Epithelial cell of proximal tubule (primary cell): Measurements from ENCODE around the gene SRGAP1. TPM values are rescaled to one million over a fixed set of nuclear protein-coding genes. Genes with fewer than 3 reads are reported as not detected.
"Not testable (repeated sequence)": the region's sequence is repeated elsewhere in the genome, so short reads cannot be mapped to it uniquely, and the experiment has no call there.

Experiments
- DNase-seq: peaks from one replicate; pipeline ENCODE4 v3.0.0-alpha.2; 2011; ENCODE audit warnings: low read depth
- H3K4me3 ChIP-seq: 2 replicates; pipeline ENCODE4 v1.5.1; 2011; ENCODE audit warnings: low read depth, mild to moderate bottlenecking, low read length
- CTCF ChIP-seq: conservative IDR thresholded peaks from 2 replicates; pipeline ENCODE4 v1.5.1; 2012; ENCODE audit warnings: low read depth, mild to moderate bottlenecking, low read length
- total RNA-seq: library from RNA; depleted of rRNA; stranded (reverse); fragments of >200 nt; gene quantifications from 2 replicates; pipeline ENCODE4 v1.2.3, GENCODE V29; 2015

Gene SRGAP1
- total RNA-seq, 1 donor from 2014 or later = 9.4 TPM

- no peak for DNase-seq
- no peak overlapping the region for H3K4me3 ChIP-seq
- TF ChIP-seq CTCF = no peak
These were observed 13.5 kb downstream of the SRGAP1 start for GRCh38 chr12:63857771-63858670.

GRCh38 chr12:63859880-63860279 lies 15.4 kb downstream of the SRGAP1 start:
- not testable (repeated sequence) for DNase-seq, H3K4me3 ChIP-seq

DNA sequence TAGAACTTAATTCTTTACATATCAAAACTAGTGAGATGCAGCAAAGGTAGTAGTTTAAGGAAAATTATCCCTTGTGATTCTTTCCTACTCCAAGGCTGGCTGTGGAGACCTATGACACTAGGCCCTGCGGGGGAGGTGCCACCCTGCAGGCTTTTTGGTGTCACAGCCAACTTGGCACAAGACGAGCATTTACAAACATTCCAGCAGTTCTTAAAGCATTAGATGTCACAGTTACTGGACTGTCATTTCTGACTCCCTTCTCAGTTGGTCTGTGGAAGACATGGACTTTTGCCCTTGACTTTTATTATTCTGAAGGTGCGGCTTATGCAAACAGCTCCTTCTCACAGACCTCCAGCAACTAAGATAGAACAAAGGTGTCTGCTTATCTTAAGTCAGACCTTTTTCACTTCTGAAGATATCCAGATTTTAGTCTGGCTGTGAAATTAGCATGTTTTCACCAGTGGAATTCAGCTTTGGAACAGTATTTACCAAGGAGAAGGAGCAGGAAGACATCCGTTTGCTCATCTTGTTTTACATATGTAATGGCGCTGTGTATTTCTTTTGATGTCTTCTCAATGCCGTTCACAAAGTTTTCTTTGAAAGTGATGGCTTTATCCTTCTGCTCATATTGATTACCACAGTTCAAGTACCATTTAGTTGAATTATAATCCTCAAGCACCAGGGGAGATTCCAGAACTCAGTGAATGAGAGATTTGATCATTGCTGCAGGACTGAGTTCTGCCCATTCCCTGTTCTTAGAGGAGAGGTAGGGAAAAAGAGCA lies 17.9 kb downstream of the SRGAP1 start:
- H3K4me3 ChIP-seq = no peak overlapping the region
- no peak for DNase-seq
- no peak for TF ChIP-seq CTCF

DNA sequence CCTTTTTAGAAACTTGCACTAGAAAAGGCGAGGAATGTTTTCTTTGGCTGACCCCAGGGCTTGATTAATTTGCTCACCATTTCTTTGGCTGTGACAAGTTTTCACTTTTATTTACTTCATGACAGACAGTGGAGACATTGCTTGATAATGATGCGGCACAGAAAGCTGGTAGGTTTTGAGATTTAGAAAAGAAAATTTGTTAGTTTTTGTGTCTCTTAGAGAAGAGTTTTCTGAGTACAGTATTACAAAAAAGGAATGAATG lies 18.4 kb downstream of the SRGAP1 start:
- no peak for TF ChIP-seq CTCF
- DNase-seq = no peak
- H3K4me3 ChIP-seq = no peak overlapping the region

DNA sequence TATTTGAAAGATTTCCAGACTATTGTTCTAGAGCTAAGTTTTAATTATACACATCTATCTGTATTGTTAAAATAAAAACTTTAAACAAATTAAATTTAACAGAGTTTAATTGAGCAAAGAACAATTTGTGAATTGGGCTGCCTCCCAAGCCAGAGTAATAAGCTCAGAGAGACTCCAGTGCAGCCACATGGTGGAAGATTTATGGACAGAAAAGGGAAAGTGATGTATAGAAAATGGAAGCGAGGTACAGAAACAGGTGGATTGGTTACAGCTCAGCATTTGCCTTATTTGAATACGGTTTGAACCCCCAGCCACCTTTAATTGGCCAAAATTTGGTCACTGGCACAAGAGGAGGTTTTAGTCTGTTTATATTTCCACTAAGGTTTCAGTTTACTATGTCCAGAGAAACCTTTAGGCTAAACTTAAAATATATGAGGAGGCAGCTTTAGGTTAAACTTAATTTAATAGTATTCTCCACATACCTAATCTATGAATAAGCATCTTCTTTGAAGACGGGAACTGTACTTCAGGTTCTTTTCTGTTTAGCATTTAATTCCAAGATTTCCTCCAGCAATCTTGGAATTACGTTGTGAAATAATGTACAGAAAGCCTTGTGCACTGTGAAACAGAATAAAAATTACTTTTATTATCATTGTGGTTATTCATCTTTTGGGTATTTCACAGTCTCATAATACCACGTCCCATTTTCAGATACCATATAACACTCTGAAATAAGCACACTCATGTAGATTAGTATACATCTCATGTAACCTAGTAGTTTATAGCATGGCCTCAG lies 19.4 kb downstream of the SRGAP1 start:
- no peak for DNase-seq

DNA sequence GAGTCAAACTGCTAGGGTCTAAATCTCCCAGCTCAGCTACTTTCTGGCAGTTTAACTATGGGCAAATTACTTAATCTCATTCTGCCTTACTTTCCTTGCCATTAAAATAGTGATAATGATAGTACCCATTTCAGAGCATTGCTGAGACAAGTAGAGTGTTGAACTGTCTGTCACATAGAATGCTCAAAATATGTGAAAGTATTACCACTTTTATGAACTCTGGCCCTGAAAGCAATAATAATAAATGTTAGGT lies 19.9 kb downstream of the SRGAP1 start:
- no peak for DNase-seq
- no peak for TF ChIP-seq CTCF

More for the DNA sequence above, 19.4 kb downstream of the SRGAP1 start:
- TF ChIP-seq CTCF = no peak
- no peak overlapping the region for H3K4me3 ChIP-seq

GRCh38 chr12:63865448-63865847 lies 20.9 kb downstream of the SRGAP1 start:
- no peak for TF ChIP-seq CTCF
- no peak for DNase-seq
- no peak overlapping the region for H3K4me3 ChIP-seq

More for the DNA sequence above, 19.9 kb downstream of the SRGAP1 start:
- H3K4me3 ChIP-seq = no peak overlapping the region
